Astrocyte (in vitro differentiated cells and primary cell): ENCODE results near the gene ABCA4.

Experiments used
- EZH2 ChIP-seq: IDR thresholded peaks from 2 replicates; pipeline ENCODE4 v1.6.1; 2012; ENCODE audit warnings: mild to moderate bottlenecking, low read length, inconsistent platforms; ENCODE audit not compliant: insufficient read depth
- TF ChIP-seq, protein P1 (sequence below): IDR thresholded peaks from 2 replicates; pipeline ENCODE4 v1.5.1; 2011; ENCODE audit warnings: low read depth, mild to moderate bottlenecking, inconsistent platforms, low read length, moderate library complexity; ENCODE audit not compliant: insufficient read depth

DNA sequence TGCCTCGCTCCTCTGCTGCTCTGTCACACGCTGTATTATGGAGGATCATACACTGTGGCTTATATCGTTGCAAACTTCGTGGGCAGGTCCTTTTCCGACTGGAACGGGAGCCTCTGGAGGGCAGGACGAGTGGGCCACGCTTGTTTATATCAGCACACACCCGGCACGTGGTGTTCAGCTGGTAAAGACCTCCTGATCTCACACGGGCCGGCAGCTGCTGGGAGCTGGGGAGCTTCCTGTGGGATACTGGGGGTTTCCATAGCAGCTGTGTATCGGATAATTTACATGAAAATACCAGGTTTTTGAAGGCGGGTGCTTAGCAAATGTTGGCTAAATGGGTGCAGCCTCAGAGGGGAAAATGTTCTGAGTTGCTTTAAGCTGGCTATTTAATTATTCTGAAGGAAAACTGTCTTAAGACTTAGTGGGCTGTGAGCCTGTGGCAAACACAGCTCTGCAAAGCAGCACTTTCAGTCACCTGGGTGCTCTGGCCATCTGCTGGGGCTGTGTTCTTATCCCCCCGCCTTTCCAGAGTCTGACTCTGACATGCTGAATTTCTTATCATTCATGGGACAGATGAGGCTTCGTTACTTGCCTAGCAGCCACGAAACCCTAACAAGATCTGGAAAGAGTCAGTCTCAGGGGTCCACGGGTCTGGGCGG is 108.1 kb downstream of the ABCA4 start:
- TF ChIP-seq, protein P1, sequence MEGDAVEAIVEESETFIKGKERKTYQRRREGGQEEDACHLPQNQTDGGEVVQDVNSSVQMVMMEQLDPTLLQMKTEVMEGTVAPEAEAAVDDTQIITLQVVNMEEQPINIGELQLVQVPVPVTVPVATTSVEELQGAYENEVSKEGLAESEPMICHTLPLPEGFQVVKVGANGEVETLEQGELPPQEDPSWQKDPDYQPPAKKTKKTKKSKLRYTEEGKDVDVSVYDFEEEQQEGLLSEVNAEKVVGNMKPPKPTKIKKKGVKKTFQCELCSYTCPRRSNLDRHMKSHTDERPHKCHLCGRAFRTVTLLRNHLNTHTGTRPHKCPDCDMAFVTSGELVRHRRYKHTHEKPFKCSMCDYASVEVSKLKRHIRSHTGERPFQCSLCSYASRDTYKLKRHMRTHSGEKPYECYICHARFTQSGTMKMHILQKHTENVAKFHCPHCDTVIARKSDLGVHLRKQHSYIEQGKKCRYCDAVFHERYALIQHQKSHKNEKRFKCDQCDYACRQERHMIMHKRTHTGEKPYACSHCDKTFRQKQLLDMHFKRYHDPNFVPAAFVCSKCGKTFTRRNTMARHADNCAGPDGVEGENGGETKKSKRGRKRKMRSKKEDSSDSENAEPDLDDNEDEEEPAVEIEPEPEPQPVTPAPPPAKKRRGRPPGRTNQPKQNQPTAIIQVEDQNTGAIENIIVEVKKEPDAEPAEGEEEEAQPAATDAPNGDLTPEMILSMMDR: no peak
- TF ChIP-seq EZH2: no peak
